SK-N-SH (cell line): ENCODE data around the gene FAH. TPM values are rescaled to one million over a fixed set of nuclear protein-coding genes. Genes with fewer than 3 reads are reported as not detected.

Source experiments
- CTCF ChIA-PET: fragments of 300-600, 350-600 bp; formaldehyde crosslinking; extraction: SDS; loops from one replicate; lab custom pipeline; 2021; lab: Yijun Ruan, JAX
- POLR2A ChIA-PET: fragments of 350-600 bp; sonication (Branson Sonifier 250); formaldehyde crosslinking; extraction: SDS; loops from one replicate; lab custom pipeline; 2020; ENCODE audit warnings: antibody characterized with exemption, inconsistent platforms; lab: Yijun Ruan, JAX
- DNase-seq: peaks from one replicate; pipeline ENCODE4 v3.0.0; 2012
- H2AFZ ChIP-seq: fragments of 200-600 bp; sonication (generic); 2 replicates; pipeline ENCODE4 v1.8.1; 2016; ENCODE audit warnings: antibody characterized with exemption, mild to moderate bottlenecking, low read depth
- H3F3A ChIP-seq: fragments of 200-600 bp; sonication (generic); replicated peaks from 2 replicates; pipeline ENCODE3; 2016; ENCODE audit warnings: antibody characterized with exemption, mild to moderate bottlenecking; ENCODE audit not compliant: insufficient read depth
- H3K27ac ChIP-seq, 2 experiments: fragments of 200-500 bp in 1 of 2; fragments of 200-600 bp in 1 of 2; sonication (Bioruptor generic) in 1 of 2; sonication (generic), shearing (Covaris generic) in 1 of 2; 2 replicates each; pipeline versions ENCODE4 v1.5.1 to v1.6.1; 2014 to 2016; ENCODE audit warnings: low read depth in 2 of 2, inconsistent platforms in 1 of 2, low read length in 1 of 2, mild to moderate bottlenecking in 1 of 2, mixed read lengths in 1 of 2
- H3K27me3 ChIP-seq: fragments of 200-600 bp; sonication (generic), shearing (Covaris generic); 2 replicates; pipeline ENCODE4 v1.6.1; 2016; ENCODE audit warnings: mixed run types; ENCODE audit not compliant: insufficient read depth
- H3K36me3 ChIP-seq, 2 experiments: fragments of 200-500 bp in 1 of 2; fragments of 200-600 bp in 1 of 2; sonication (Bioruptor generic) in 1 of 2; sonication (generic) in 1 of 2; replicated peaks in 1 of 2; 2 replicates each; pipeline versions ENCODE3 to v1.5.1; 2014 to 2016; ENCODE audit warnings: low read length in 1 of 2, mild to moderate bottlenecking in 1 of 2; ENCODE audit not compliant: insufficient read depth in 2 of 2, control insufficient read depth in 1 of 2
- H3K4me1 ChIP-seq, 2 experiments: fragments of 200-500 bp in 1 of 2; fragments of 200-600 bp in 1 of 2; sonication (Bioruptor generic) in 1 of 2; sonication (generic), shearing (Covaris generic) in 1 of 2; 2 replicates each; pipeline versions ENCODE4 v1.5.1 to v1.6.1; 2014 to 2016; ENCODE audit warnings: low read depth in 1 of 2, low read length in 1 of 2, mixed run types in 1 of 2; ENCODE audit not compliant: insufficient read depth in 2 of 2, control insufficient read depth in 1 of 2
- H3K4me2 ChIP-seq: fragments of 200-600 bp; sonication (generic), shearing (Covaris generic); 2 replicates; pipeline ENCODE4 v1.6.1; 2017; ENCODE audit warnings: mixed run types
- H3K4me3 ChIP-seq, 2 experiments: fragments of 200-500 bp in 1 of 2; fragments of 200-600 bp in 1 of 2; sonication (Bioruptor generic) in 1 of 2; sonication (generic), shearing (Covaris generic) in 1 of 2; 2 replicates each; pipeline versions ENCODE4 v1.5.1 to v1.8.1; 2014 to 2016; ENCODE audit warnings: low read depth in 2 of 2, inconsistent platforms in 1 of 2, low read length in 1 of 2, mild to moderate bottlenecking in 1 of 2, mixed read lengths in 1 of 2, moderate library complexity in 1 of 2
- H3K79me2 ChIP-seq: fragments of 200-600 bp; sonication (generic); 2 replicates; pipeline ENCODE4 v1.8.1; 2017; ENCODE audit warnings: mild to moderate bottlenecking; ENCODE audit not compliant: insufficient read depth
- H3K9ac ChIP-seq: fragments of 200-600 bp; sonication (generic); 2 replicates; pipeline ENCODE4 v1.6.1; 2017; ENCODE audit warnings: mixed run types
- H3K9me2 ChIP-seq: fragments of 200-600 bp; sonication (generic); 2 replicates; pipeline ENCODE4 v1.6.1; 2017; ENCODE audit warnings: mixed run types
- H3K9me3 ChIP-seq: fragments of 200-600 bp; sonication (generic); 2 replicates; pipeline ENCODE4 v1.6.1; 2017; ENCODE audit warnings: mixed run types, mild to moderate bottlenecking, moderate library complexity
- H4K20me1 ChIP-seq: fragments of 200-600 bp; sonication (generic); 2 replicates; pipeline ENCODE4 v1.6.1; 2017; ENCODE audit warnings: mild to moderate bottlenecking, mixed run types; ENCODE audit not compliant: insufficient read depth
- ELF1 ChIP-seq: IDR thresholded peaks from 2 replicates; pipeline ENCODE4 v1.4.0; 2012
- EP300 ChIP-seq, 2 experiments: IDR thresholded peaks; 2 replicates each; pipeline versions ENCODE4 v1.4.0 to v1.6.1; 2012; ENCODE audit warnings: borderline replicate concordance in 1 of 2, low read depth in 1 of 2, low read length in 1 of 2
- FOSL2 ChIP-seq: IDR thresholded peaks from 2 replicates; pipeline ENCODE4 v1.4.0; 2012; ENCODE audit warnings: low read depth, mild to moderate bottlenecking, moderate library complexity, borderline replicate concordance
- GABPA ChIP-seq: IDR thresholded peaks from 2 replicates; pipeline ENCODE4 v1.4.0; 2012; ENCODE audit warnings: low read depth, mild to moderate bottlenecking
- GATA2 ChIP-seq: sonication (generic); formaldehyde crosslinking; IDR thresholded peaks from 2 replicates; pipeline ENCODE4 v1.5.0; 2020; ENCODE audit warnings: mild to moderate bottlenecking, missing genetic modification reagents
- NFIC ChIP-seq: IDR thresholded peaks from 2 replicates; pipeline ENCODE4 v1.4.0; 2012; ENCODE audit warnings: borderline replicate concordance
- POLR2AphosphoS5 ChIP-seq: IDR thresholded peaks from 2 replicates; pipeline ENCODE4 v1.6.1; 2012; ENCODE audit warnings: low read depth, low read length
- RAD21 ChIP-seq: IDR thresholded peaks from 2 replicates; pipeline ENCODE4 v1.6.1; 2012; ENCODE audit warnings: mild to moderate bottlenecking, low read length
- SIN3A ChIP-seq: IDR thresholded peaks from 2 replicates; pipeline ENCODE4 v1.6.1; 2012; ENCODE audit warnings: low read depth, mild to moderate bottlenecking, low read length, moderate library complexity, borderline replicate concordance
- SMC3 ChIP-seq: IDR thresholded peaks from 2 replicates; pipeline ENCODE4 v1.6.1; 2012; ENCODE audit warnings: low read depth, low read length, improper control_type of control experiment
- TAF1 ChIP-seq: IDR thresholded peaks from 2 replicates; pipeline ENCODE4 v1.6.1; 2012; ENCODE audit warnings: low read depth, mild to moderate bottlenecking, low read length, moderate library complexity, borderline replicate concordance
- TCF12 ChIP-seq: IDR thresholded peaks from 2 replicates; pipeline ENCODE4 v1.4.0; 2012
- YY1 ChIP-seq: IDR thresholded peaks from 2 replicates; pipeline ENCODE4 v1.4.0; 2012; ENCODE audit warnings: low read depth, mild to moderate bottlenecking
- WGBS: methylation state at CpG from one replicate; pipeline ENCODE4 v1.1.6; 2017; ENCODE audit warnings: low lambda C conversion rate; 5-methylcytosine and 5-hydroxymethylcytosine counted together
- polyA plus RNA-seq, 3 experiments: library from polyadenylated mRNA; depleted of rRNA; stranded (reverse); fragments of >200 nt; gene quantifications; 2 replicates each; pipeline ENCODE4 v1.2.3, GENCODE V29; 2012
- TF ChIP-seq, protein P1 (sequence below): IDR thresholded peaks from 2 replicates; pipeline ENCODE4 v1.6.1; 2012; ENCODE audit warnings: mild to moderate bottlenecking, low read depth, low read length, moderate library complexity
- TF ChIP-seq, protein P2 (sequence below): fragments of 150-350 bp; IDR thresholded peaks from 2 replicates; pipeline ENCODE4 v1.6.1; 2016; ENCODE audit warnings: mild to moderate bottlenecking, low read depth, low read length
- TF ChIP-seq, protein P3 (sequence below): IDR thresholded peaks from 2 replicates; pipeline ENCODE4; 2012
- TF ChIP-seq, protein P4 (sequence below): fragments of 150-350 bp; IDR thresholded peaks from 2 replicates; pipeline ENCODE4 v1.6.1; 2017; ENCODE audit warnings: antibody characterized with exemption, low read length, low read depth, borderline replicate concordance
- TF ChIP-seq, protein P5 (sequence below): fragments of 200-600 bp; sonication (generic); IDR thresholded peaks from 2 replicates; pipeline ENCODE4 v1.6.1; 2017; ENCODE audit warnings: antibody characterized with exemption, mild to moderate bottlenecking, moderate library complexity
- TF ChIP-seq, protein P6 (sequence below): IDR thresholded peaks from 2 replicates; pipeline ENCODE4 v1.4.0; 2012; ENCODE audit warnings: low read depth

Gene FAH
- polyA plus RNA-seq, 1 of the 3 experiments (the other 2 are of a cell fraction), result 34.9 TPM

DNA sequence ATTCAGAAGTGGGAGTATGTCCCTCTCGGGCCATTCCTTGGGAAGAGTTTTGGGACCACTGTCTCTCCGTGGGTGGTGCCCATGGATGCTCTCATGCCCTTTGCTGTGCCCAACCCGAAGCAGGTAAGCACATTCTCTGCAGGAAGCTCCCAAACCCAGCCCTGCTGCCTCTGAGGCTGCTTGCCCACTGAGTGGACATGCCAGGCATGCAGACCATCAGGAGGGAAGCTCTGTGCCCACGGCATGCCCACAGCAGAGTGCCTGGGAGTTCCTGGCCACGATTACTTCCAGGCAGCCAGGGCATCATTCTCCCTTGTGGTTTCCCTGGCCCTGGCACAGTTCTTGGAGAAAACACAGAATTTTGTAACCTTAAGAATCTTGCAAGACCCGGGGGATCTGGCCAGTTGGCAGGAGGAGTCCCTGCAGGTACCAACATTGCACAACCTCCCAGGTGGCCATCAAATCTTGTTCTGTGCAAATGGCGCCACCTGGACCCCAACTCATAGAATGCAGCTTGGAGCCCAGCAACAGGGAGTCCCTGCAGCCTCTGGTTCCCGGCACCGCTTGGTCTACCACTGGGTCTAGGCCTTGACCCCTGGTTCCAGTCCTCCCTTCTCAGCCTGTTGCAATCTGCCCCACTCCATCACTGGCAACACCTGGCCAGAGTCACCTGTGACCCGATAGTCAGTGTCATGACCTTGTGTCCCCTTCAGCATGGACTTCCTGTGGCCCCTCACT is 20.4 kb downstream of the FAH start:
- Histone ChIP-seq H3K4me2 (0 out of 2 replicates have a peak overlapping the region, but pooled peaks have one; percentile 47), H3K4me1 (peaks cover 0 to 14% of the 10 kb centered on the region in 2 experiments; a peak in 2 of 4 replicates), H2AFZ (no peak overlapping the region), H3K9me2 (no peaks in the 10 kb centered on the region), H3K79me2 (no peaks in the 10 kb centered on the region)
- WGBS, result 78% methylated on average over 6 of the region's 10 CpGs
- no peak for TF ChIP-seq TAF1
- no peak for TF ChIP-seq GABPA
- no peak for TF ChIP-seq POLR2AphosphoS5
- TF ChIP-seq, protein P1, sequence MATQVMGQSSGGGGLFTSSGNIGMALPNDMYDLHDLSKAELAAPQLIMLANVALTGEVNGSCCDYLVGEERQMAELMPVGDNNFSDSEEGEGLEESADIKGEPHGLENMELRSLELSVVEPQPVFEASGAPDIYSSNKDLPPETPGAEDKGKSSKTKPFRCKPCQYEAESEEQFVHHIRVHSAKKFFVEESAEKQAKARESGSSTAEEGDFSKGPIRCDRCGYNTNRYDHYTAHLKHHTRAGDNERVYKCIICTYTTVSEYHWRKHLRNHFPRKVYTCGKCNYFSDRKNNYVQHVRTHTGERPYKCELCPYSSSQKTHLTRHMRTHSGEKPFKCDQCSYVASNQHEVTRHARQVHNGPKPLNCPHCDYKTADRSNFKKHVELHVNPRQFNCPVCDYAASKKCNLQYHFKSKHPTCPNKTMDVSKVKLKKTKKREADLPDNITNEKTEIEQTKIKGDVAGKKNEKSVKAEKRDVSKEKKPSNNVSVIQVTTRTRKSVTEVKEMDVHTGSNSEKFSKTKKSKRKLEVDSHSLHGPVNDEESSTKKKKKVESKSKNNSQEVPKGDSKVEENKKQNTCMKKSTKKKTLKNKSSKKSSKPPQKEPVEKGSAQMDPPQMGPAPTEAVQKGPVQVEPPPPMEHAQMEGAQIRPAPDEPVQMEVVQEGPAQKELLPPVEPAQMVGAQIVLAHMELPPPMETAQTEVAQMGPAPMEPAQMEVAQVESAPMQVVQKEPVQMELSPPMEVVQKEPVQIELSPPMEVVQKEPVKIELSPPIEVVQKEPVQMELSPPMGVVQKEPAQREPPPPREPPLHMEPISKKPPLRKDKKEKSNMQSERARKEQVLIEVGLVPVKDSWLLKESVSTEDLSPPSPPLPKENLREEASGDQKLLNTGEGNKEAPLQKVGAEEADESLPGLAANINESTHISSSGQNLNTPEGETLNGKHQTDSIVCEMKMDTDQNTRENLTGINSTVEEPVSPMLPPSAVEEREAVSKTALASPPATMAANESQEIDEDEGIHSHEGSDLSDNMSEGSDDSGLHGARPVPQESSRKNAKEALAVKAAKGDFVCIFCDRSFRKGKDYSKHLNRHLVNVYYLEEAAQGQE, result no peak
- no peak for TF ChIP-seq FOSL2
- no peak for TF ChIP-seq NFIC
- no peak for TF ChIP-seq GATA2 (CRISPR knock-in tag)
- no peak for TF ChIP-seq YY1
- TF ChIP-seq, protein P2, sequence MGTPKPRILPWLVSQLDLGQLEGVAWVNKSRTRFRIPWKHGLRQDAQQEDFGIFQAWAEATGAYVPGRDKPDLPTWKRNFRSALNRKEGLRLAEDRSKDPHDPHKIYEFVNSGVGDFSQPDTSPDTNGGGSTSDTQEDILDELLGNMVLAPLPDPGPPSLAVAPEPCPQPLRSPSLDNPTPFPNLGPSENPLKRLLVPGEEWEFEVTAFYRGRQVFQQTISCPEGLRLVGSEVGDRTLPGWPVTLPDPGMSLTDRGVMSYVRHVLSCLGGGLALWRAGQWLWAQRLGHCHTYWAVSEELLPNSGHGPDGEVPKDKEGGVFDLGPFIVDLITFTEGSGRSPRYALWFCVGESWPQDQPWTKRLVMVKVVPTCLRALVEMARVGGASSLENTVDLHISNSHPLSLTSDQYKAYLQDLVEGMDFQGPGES, result no peak
- no peak for TF ChIP-seq ELF1
- TF ChIP-seq, protein P3, sequence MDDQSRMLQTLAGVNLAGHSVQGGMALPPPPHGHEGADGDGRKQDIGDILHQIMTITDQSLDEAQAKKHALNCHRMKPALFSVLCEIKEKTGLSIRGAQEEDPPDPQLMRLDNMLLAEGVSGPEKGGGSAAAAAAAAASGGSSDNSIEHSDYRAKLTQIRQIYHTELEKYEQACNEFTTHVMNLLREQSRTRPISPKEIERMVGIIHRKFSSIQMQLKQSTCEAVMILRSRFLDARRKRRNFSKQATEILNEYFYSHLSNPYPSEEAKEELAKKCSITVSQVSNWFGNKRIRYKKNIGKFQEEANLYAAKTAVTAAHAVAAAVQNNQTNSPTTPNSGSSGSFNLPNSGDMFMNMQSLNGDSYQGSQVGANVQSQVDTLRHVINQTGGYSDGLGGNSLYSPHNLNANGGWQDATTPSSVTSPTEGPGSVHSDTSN, result no peak
- no peak for TF ChIP-seq EP300 (IDR thresholded peaks at IDR 0.05; ENCODE audit: borderline replicate concordance in 1 of 2, low read depth in 1 of 2, low read length in 1 of 2)
- no peak for TF ChIP-seq TCF12
- TF ChIP-seq, protein P4, sequence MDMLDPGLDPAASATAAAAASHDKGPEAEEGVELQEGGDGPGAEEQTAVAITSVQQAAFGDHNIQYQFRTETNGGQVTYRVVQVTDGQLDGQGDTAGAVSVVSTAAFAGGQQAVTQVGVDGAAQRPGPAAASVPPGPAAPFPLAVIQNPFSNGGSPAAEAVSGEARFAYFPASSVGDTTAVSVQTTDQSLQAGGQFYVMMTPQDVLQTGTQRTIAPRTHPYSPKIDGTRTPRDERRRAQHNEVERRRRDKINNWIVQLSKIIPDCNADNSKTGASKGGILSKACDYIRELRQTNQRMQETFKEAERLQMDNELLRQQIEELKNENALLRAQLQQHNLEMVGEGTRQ, result no peak
- TF ChIP-seq, protein P5, sequence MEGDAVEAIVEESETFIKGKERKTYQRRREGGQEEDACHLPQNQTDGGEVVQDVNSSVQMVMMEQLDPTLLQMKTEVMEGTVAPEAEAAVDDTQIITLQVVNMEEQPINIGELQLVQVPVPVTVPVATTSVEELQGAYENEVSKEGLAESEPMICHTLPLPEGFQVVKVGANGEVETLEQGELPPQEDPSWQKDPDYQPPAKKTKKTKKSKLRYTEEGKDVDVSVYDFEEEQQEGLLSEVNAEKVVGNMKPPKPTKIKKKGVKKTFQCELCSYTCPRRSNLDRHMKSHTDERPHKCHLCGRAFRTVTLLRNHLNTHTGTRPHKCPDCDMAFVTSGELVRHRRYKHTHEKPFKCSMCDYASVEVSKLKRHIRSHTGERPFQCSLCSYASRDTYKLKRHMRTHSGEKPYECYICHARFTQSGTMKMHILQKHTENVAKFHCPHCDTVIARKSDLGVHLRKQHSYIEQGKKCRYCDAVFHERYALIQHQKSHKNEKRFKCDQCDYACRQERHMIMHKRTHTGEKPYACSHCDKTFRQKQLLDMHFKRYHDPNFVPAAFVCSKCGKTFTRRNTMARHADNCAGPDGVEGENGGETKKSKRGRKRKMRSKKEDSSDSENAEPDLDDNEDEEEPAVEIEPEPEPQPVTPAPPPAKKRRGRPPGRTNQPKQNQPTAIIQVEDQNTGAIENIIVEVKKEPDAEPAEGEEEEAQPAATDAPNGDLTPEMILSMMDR, result peak; percentile 74
- no peak for TF ChIP-seq SIN3A
- TF ChIP-seq, protein P6, sequence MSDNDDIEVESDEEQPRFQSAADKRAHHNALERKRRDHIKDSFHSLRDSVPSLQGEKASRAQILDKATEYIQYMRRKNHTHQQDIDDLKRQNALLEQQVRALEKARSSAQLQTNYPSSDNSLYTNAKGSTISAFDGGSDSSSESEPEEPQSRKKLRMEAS, result no peak
- peak; percentile 87 for TF ChIP-seq RAD21
- peak; percentile 79 for TF ChIP-seq SMC3
- TF ChIP-seq, all 33 proteins: peak for 3
- no peaks in the 10 kb centered on the region for H3K9me3 ChIP-seq
- no peak overlapping the region for H3K4me3 ChIP-seq
- POLR2A ChIA-PET, result no interaction called here
- no peak overlapping the region for H3K9ac ChIP-seq
- CTCF ChIA-PET, result interaction anchor here (0.6 to 2.7 kb wide), 31 partner anchors 8 to 832 kb away, joined by 3 to 18 read pairs (median 3); partner anchors contain the start of genes FAH and ZFAND6
- H3K27ac ChIP-seq, result peak overlapping the region in 1 of 2 experiments; percentile 74; a peak in 1 of 4 replicates
- H3K27me3 ChIP-seq, result no peaks in the 10 kb centered on the region
- H4K20me1 ChIP-seq, result no peaks in the 10 kb centered on the region
- peaks cover 17% of the 10 kb centered on the region for H3F3A ChIP-seq
- peak; percentile 79 for DNase-seq
- peaks cover 0 to 16% of the 10 kb centered on the region in 2 experiments for H3K36me3 ChIP-seq
